GM12891 (cell line): ENCODE data around the gene APOA5.

Experiments used
- POLR2A ChIP-seq: IDR thresholded peaks from 2 replicates; pipeline ENCODE4 v1.6.1; 2011; ENCODE audit warnings: low read depth, low read length, control low read depth
- POLR2AphosphoS5 ChIP-seq: IDR thresholded peaks from 2 replicates; pipeline ENCODE4 v1.6.1; 2011; ENCODE audit warnings: low read depth, low read length, control low read depth
- POU2F2 ChIP-seq: IDR thresholded peaks from 2 replicates; pipeline ENCODE4 v1.6.1; 2011; ENCODE audit warnings: low read depth, mild to moderate bottlenecking, control low read depth, low read length, moderate library complexity

DNA sequence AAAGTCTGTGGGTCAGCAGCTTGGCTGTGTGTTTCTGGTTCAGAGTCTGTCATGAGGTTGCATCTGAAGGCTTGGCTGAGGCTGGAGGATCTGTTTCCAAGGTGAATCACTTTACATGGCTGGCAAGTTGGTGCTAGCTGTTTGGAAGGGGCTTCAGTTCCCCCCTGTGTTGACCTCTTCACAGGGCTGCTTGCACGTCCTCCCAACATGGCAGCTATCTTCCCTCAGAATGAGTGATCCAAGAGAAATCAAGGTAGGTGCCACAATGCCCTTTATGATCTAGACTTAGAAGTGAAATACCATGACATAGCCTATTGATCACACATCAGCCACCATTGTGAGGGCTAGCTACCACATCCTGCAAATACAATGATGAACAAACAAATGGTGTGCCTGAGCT is 21.5 kb upstream of the APOA5 start:
- TF ChIP-seq POLR2A (no peak), POLR2AphosphoS5 (no peak), POU2F2 (no peak)
